HCT116 (cell line): Measurements from ENCODE around the gene CRY2.
"Not testable (repeated sequence)": the region's sequence is repeated elsewhere in the genome, so short reads cannot be mapped to it uniquely, and the experiment has no call there.

Source experiments
- CEBPB ChIP-seq: IDR thresholded peaks from 2 replicates; pipeline ENCODE4 v1.6.1; 2012; ENCODE audit warnings: low read depth
- CTCF ChIP-seq, 3 experiments: fragments of 200-600 bp in 1 of 3; sonication (generic) in 1 of 3; IDR thresholded peaks in 2 of 3; conservative IDR thresholded peaks in 1 of 3; 2 replicates each; pipeline ENCODE4 v1.5.1; 2012 to 2017; ENCODE audit warnings: low read depth in 2 of 3, low read length in 2 of 3, antibody characterized with exemption in 1 of 3, borderline replicate concordance in 1 of 3, control low read depth in 1 of 3, mild to moderate bottlenecking in 1 of 3, mixed read lengths in 1 of 3, mixed run types in 1 of 3, moderate library complexity in 1 of 3; ENCODE audit not compliant: insufficient read depth in 1 of 3
- EGR1 ChIP-seq: IDR thresholded peaks from 2 replicates; pipeline ENCODE4 v1.6.1; 2012; ENCODE audit warnings: low read depth
- EZH2 ChIP-seq: fragments of 200-600 bp; sonication (generic); IDR thresholded peaks from 2 replicates; pipeline ENCODE4 v1.6.1; 2017; ENCODE audit warnings: antibody characterized with exemption, mixed run types
- FOSL1 ChIP-seq: IDR thresholded peaks from 2 replicates; pipeline ENCODE4 v1.6.1; 2012; ENCODE audit warnings: low read depth
- POLR2A ChIP-seq: IDR thresholded peaks from 2 replicates; pipeline ENCODE4 v1.7.0; 2011; ENCODE audit warnings: borderline replicate concordance; ENCODE audit not compliant: insufficient read depth, insufficient read length; ENCODE audit errors: extremely low read depth
- POLR2AphosphoS5 ChIP-seq: IDR thresholded peaks from 2 replicates; pipeline ENCODE4 v1.6.1; 2011; ENCODE audit warnings: mild to moderate bottlenecking, low read depth, low read length, moderate library complexity
- RAD21 ChIP-seq: IDR thresholded peaks from 2 replicates; pipeline ENCODE4 v1.6.1; 2012; ENCODE audit warnings: low read depth, mild to moderate bottlenecking
- SIN3A ChIP-seq: IDR thresholded peaks from 2 replicates; pipeline ENCODE4 v1.6.1; 2012; ENCODE audit warnings: low read depth
- ZNF274 ChIP-seq: fragments of 200-500 bp; sonication (Bioruptor generic); IDR thresholded peaks from 2 replicates; pipeline ENCODE4 v1.6.1; 2014; ENCODE audit warnings: mild to moderate bottlenecking, low read depth, low read length, inconsistent platforms
- TF ChIP-seq, protein P1 (sequence below): IDR thresholded peaks from 2 replicates; pipeline ENCODE4 v1.6.1; 2012; ENCODE audit warnings: low read depth

GRCh38 chr11:45900175-45900800 lies 53.0 kb downstream of the CRY2 start:
- not testable (repeated sequence) for TF ChIP-seq CTCF (IDR thresholded peaks at IDR 0.05 in 2 of 3, conservative IDR thresholded peaks at IDR 0.05 in 1 of 3; ENCODE audit: borderline replicate concordance in 1 of 3, insufficient read depth in 1 of 3, low read depth in 2 of 3, low read length in 2 of 3); RAD21; POLR2AphosphoS5; SIN3A; FOSL1; POLR2A; EZH2; EGR1; ZNF274; CEBPB
- TF ChIP-seq, protein P1, sequence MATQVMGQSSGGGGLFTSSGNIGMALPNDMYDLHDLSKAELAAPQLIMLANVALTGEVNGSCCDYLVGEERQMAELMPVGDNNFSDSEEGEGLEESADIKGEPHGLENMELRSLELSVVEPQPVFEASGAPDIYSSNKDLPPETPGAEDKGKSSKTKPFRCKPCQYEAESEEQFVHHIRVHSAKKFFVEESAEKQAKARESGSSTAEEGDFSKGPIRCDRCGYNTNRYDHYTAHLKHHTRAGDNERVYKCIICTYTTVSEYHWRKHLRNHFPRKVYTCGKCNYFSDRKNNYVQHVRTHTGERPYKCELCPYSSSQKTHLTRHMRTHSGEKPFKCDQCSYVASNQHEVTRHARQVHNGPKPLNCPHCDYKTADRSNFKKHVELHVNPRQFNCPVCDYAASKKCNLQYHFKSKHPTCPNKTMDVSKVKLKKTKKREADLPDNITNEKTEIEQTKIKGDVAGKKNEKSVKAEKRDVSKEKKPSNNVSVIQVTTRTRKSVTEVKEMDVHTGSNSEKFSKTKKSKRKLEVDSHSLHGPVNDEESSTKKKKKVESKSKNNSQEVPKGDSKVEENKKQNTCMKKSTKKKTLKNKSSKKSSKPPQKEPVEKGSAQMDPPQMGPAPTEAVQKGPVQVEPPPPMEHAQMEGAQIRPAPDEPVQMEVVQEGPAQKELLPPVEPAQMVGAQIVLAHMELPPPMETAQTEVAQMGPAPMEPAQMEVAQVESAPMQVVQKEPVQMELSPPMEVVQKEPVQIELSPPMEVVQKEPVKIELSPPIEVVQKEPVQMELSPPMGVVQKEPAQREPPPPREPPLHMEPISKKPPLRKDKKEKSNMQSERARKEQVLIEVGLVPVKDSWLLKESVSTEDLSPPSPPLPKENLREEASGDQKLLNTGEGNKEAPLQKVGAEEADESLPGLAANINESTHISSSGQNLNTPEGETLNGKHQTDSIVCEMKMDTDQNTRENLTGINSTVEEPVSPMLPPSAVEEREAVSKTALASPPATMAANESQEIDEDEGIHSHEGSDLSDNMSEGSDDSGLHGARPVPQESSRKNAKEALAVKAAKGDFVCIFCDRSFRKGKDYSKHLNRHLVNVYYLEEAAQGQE = not testable (repeated sequence)
